Activated naive CD8-positive, alpha-beta T cell (primary cell): Measurements from ENCODE around the gene RAB27A.
"Not testable (repeated sequence)": the region's sequence is repeated elsewhere in the genome, so short reads cannot be mapped to it uniquely, and the experiment has no call there.

Experiments
- H3K27ac Mint-ChIP-seq: one replicate; pipeline ENCODE4 v1.8.0; 2021; ENCODE audit warnings: mixed read lengths
- H3K27me3 Mint-ChIP-seq: one replicate; pipeline ENCODE4 v1.8.0; 2021; ENCODE audit warnings: mixed read lengths
- H3K36me3 Mint-ChIP-seq: one replicate; pipeline ENCODE4 v1.8.0; 2021; ENCODE audit warnings: mixed read lengths
- H3K4me1 Mint-ChIP-seq: one replicate; pipeline ENCODE4 v1.8.0; 2021; ENCODE audit warnings: low read depth, mixed read lengths
- H3K4me3 Mint-ChIP-seq: one replicate; pipeline ENCODE4 v1.8.0; 2021; ENCODE audit warnings: mild to moderate bottlenecking, mixed read lengths
- H3K9me3 Mint-ChIP-seq: one replicate; pipeline ENCODE4 v1.8.0; 2021; ENCODE audit warnings: low read depth, mixed read lengths

Gene RAB27A

DNA sequence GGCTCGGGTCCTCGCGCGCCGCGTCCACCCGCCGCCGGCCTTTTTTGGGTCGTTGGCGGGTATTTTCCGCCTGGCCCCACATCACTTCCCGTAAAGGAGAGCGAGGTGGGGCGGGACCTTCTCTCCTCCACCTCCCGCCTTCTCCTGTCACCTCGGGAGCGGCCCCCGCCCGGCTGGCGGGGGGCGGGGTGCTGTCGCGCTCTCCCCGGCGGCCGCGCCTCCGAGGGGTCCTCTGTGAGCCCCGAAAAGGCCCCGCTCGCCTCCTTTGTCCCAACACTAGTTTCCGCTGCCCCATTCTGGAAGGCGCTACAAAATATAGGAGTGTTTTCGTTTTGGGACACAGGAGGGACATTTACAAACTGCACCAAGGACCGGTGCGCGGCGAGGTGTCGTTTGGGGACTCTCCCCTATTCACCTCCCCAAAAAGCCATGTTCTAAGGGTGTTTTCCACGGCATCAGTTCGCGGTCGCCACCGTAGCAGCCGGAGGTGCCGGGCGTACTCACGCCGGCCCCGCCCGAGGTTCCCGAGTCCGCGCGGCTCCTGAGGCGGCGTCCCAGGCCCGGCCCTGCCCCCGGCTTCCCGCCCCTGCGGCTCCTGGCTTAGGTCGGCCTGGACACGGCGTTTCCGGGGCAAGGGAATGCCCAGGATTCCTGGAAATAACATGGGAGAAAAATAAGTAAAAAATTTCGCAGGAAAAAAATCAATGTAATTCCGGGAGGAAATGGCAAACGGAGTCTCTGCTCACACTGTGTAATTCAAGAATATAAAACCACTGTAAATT is at the start of gene RAB27A:
TSS of gene RAB27A (minus strand) at position 68 of the 782 bp plus-strand sequence. CDS start 54,879 bp downstream, outside the sequence.
- Mint-ChIP-seq H3K27me3 (no peaks in the 10 kb centered on the region), H3K4me1 (peaks cover 39% of the 10 kb centered on the region), H3K9me3 (no peaks in the 10 kb centered on the region), H3K36me3 (peaks cover 11% of the 10 kb centered on the region), H3K4me3 (peak within 1 kb of the TSS; percentile 94), H3K27ac (peak within 1 kb of the TSS; percentile 96)

GRCh38 chr15:55337160-55337559 is 47.5 kb upstream of the RAB27A start:
- H3K4me1 Mint-ChIP-seq = no peaks in the 10 kb centered on the region
- H3K4me3 Mint-ChIP-seq = no peak overlapping the region
- no peaks in the 10 kb centered on the region for H3K27me3 Mint-ChIP-seq
- H3K9me3 Mint-ChIP-seq = no peaks in the 10 kb centered on the region
- peaks cover 19% of the 10 kb centered on the region for H3K36me3 Mint-ChIP-seq
- H3K27ac Mint-ChIP-seq = no peak overlapping the region

DNA sequence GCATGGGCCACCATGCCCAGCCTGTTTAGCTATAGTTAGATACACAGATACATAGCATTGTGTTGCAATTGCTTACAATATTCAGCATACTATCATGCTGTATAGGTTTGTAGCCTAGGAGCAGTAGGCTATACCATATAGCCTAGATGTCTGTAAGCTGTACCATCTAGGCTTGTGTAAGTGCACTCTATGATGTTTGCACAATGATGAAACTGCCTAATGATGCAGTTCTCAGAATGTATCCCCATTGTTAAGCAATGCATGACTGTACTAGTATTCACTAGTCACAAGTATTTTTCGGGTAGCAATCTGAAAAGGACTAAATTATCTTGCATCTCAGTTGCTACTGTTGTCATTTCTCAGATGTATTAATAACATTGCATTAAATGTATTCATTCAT is 45.4 kb upstream of the RAB27A start:
- Mint-ChIP-seq H3K9me3 (no peaks in the 10 kb centered on the region), H3K27me3 (no peaks in the 10 kb centered on the region), H3K36me3 (peaks cover 23% of the 10 kb centered on the region), H3K27ac (no peak overlapping the region), H3K4me3 (no peak overlapping the region), H3K4me1 (no peaks in the 10 kb centered on the region)

DNA sequence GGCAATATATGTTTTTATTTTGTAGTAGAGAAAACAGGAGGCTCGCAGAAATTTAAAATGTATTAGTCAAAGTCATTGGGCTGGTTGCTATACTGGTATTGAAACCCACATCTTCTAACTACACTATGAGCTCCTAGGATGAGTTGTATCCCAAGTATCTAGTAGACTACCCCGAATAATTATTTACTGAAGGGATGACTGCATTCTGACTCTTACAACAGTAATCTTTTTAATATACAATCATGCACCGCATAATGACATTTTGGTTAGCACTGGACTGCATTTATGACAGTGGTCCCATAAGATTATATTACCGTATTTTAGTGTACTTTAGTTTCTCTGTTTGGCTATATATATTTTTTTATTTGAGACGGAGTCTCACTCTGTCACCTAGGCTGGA is 44.8 kb upstream of the RAB27A start:
- Mint-ChIP-seq H3K27me3 (no peaks in the 10 kb centered on the region), H3K9me3 (no peaks in the 10 kb centered on the region), H3K36me3 (peaks cover 19% of the 10 kb centered on the region), H3K4me3 (no peak overlapping the region), H3K27ac (no peak overlapping the region), H3K4me1 (no peaks in the 10 kb centered on the region)

DNA sequence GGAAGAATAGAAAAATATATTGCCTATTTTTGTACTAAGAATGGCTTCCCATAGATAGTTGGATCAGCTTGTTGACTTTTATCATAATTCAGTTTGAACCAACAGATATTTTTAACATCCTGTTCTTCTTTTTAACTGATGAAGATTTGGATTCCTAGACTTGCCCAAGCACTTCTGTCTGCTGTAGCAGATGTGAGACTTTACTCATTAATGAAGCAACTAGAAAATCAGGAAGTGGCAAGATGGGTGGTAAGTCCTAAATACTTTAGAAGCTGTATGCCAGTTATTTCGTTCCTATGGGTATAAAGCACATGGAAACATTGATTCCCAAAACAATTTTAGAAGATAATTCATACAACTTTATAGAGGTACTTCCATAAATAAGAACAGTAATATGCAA is 37.8 kb upstream of the RAB27A start:
- Mint-ChIP-seq H3K4me3 (no peak overlapping the region), H3K27ac (peak overlapping the region; percentile 22), H3K27me3 (no peaks in the 10 kb centered on the region), H3K36me3 (peaks cover 9% of the 10 kb centered on the region), H3K9me3 (no peaks in the 10 kb centered on the region), H3K4me1 (peaks cover 6% of the 10 kb centered on the region)

- peaks cover 36% of the 10 kb centered on the region for H3K4me1 Mint-ChIP-seq
- no peaks in the 10 kb centered on the region for H3K27me3 Mint-ChIP-seq
- no peak overlapping the region for H3K27ac Mint-ChIP-seq
- H3K36me3 Mint-ChIP-seq = peaks cover 2% of the 10 kb centered on the region
- H3K4me3 Mint-ChIP-seq = no peak overlapping the region
- H3K9me3 Mint-ChIP-seq = no peaks in the 10 kb centered on the region
These were observed 32.9 kb upstream of the RAB27A start for GRCh38 chr15:55322467-55322866.

DNA sequence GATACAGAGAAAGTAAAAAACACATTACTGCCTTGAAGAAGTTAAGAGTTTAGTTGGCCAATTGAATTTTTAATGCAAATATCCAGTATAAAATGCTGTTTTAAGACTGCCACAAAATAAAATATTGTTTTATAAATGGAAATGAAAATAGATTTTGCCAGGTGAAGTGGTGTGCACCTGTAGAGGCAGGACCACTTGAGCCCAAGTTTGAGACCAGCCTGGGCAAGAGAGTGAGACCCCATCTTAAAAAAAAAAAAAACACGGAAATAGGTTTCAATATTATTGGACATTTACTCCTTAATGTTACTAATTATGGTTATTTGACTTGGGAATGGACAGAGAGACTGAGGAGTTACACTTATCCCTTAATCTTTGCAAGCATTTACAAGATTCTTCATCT is 31.4 kb upstream of the RAB27A start:
- H3K27me3 Mint-ChIP-seq = no peaks in the 10 kb centered on the region
- H3K4me1 Mint-ChIP-seq = peaks cover 46% of the 10 kb centered on the region
- H3K4me3 Mint-ChIP-seq = peak overlapping the region; percentile 17
- peaks cover 5% of the 10 kb centered on the region for H3K36me3 Mint-ChIP-seq
- H3K9me3 Mint-ChIP-seq = no peaks in the 10 kb centered on the region
- peak overlapping the region; percentile 8 for H3K27ac Mint-ChIP-seq

GRCh38 chr15:55320238-55320550 is 30.6 kb upstream of the RAB27A start:
- Mint-ChIP-seq H3K9me3 (no peaks in the 10 kb centered on the region), H3K4me3 (peak overlapping the region; percentile 98), H3K27ac (peak overlapping the region; percentile 66), H3K4me1 (peaks cover 53% of the 10 kb centered on the region), H3K27me3 (no peaks in the 10 kb centered on the region), H3K36me3 (peaks cover 5% of the 10 kb centered on the region)

GRCh38 chr15:55319537-55320237 is 30.1 kb upstream of the RAB27A start:
- Mint-ChIP-seq H3K4me1 (peaks cover 58% of the 10 kb centered on the region), H3K27me3 (no peaks in the 10 kb centered on the region), H3K27ac (peak overlapping the region; percentile 99), H3K9me3 (no peaks in the 10 kb centered on the region), H3K4me3 (peak overlapping the region; percentile 98), H3K36me3 (peaks cover 5% of the 10 kb centered on the region)

- peaks cover 64% of the 10 kb centered on the region for H3K4me1 Mint-ChIP-seq
- peaks cover 5% of the 10 kb centered on the region for H3K36me3 Mint-ChIP-seq
- H3K9me3 Mint-ChIP-seq = no peaks in the 10 kb centered on the region
These were observed 29.2 kb upstream of the RAB27A start, which contains the start of the genes PIGB and PIGBOS1 for GRCh38 chr15:55318588-55319494. PIGB (plus strand) TSS chr15:55319222; CDS start chr15:55319251, 29 bp downstream. PIGBOS1 (minus strand) TSS chr15:55319123; CDS start chr15:55317792, 1,331 bp downstream.

GRCh38 chr15:55302801-55303200 is 13.2 kb upstream of the RAB27A start:
- not testable (repeated sequence) for H3K4me3 Mint-ChIP-seq, H3K27ac Mint-ChIP-seq, H3K27me3 Mint-ChIP-seq, H3K9me3 Mint-ChIP-seq, H3K4me1 Mint-ChIP-seq
- peaks cover 11% of the 10 kb centered on the region for H3K36me3 Mint-ChIP-seq

More at GRCh38 chr15:55318588-55319494, 29.2 kb upstream of the RAB27A start, which contains the start of the genes PIGB and PIGBOS1:
- Mint-ChIP-seq H3K27ac (peak within 1 kb of the TSS; percentile 99), H3K27me3 (no peaks in the 10 kb centered on the region), H3K4me3 (peak within 1 kb of the TSS; percentile 98)

GRCh38 chr15:55297315-55297714 is 7.7 kb upstream of the RAB27A start:
- H3K9me3 Mint-ChIP-seq = no peaks in the 10 kb centered on the region
- H3K4me3 Mint-ChIP-seq = no peak overlapping the region
- no peaks in the 10 kb centered on the region for H3K27me3 Mint-ChIP-seq
- no peaks in the 10 kb centered on the region for H3K4me1 Mint-ChIP-seq
- H3K36me3 Mint-ChIP-seq = no peaks in the 10 kb centered on the region
- no peak overlapping the region for H3K27ac Mint-ChIP-seq

- H3K9me3 Mint-ChIP-seq = no peaks in the 10 kb centered on the region
- H3K36me3 Mint-ChIP-seq = peaks cover 11% of the 10 kb centered on the region
- H3K4me1 Mint-ChIP-seq = peaks cover 32% of the 10 kb centered on the region
- H3K4me3 Mint-ChIP-seq = peak overlapping the region; percentile 91
- no peaks in the 10 kb centered on the region for H3K27me3 Mint-ChIP-seq
- H3K27ac Mint-ChIP-seq = peak overlapping the region; percentile 93
These were observed 980 bp upstream of the RAB27A start for GRCh38 chr15:55290528-55291057.

DNA sequence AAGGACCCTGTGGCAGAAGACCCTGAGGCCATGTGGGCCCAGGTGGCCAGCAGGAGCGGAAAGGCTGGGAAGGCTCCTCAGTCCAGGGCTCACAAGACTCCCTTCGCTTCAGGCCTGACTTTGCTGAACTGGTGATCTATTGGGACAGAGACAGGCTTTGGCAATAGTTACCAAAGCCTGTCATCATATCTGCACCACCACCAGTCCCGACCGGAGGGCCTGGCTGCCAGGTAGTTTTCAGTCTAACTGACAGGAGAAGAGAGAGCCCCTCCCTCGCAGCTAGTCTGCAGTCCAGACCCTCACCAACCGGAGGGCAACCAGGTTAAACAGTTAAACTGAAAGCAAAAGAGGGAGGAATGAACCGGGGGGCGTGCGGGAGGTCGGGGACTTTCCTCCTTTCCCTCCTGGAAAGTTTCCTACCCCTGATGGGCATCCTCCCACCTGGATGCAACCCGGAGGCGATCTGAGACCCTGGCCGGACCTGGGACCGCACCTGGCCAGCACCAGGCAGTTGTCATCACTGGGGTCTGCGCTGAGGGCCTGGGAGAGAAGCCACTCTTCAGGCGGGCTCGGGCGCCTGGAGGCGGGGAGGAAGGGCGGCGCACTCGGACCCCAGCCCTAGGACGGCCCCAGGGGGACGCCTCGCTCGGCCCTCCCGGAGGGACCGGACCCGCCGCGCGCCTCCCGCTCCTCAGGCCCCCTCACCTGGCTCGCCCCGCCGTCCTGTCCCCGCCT is 435 bp downstream of the RAB27A start:
- peak overlapping the region; percentile 96 for H3K27ac Mint-ChIP-seq
- H3K4me1 Mint-ChIP-seq = peaks cover 46% of the 10 kb centered on the region
- H3K36me3 Mint-ChIP-seq = peaks cover 11% of the 10 kb centered on the region
- peak overlapping the region; percentile 94 for H3K4me3 Mint-ChIP-seq
- no peaks in the 10 kb centered on the region for H3K27me3 Mint-ChIP-seq
- H3K9me3 Mint-ChIP-seq = no peaks in the 10 kb centered on the region
